Measurements from ENCODE around the gene ACACA. TPM values are rescaled to one million over a fixed set of nuclear protein-coding genes. Genes with fewer than 3 reads are reported as not detected.
A peak's percentile ranks its signal among the peaks of the same experiment; 100 is the strongest.

Gene ACACA
- total and polyA plus RNA-seq, 8 donors = 9.1 to 31.6 (median 13.1) TPM

DNA sequence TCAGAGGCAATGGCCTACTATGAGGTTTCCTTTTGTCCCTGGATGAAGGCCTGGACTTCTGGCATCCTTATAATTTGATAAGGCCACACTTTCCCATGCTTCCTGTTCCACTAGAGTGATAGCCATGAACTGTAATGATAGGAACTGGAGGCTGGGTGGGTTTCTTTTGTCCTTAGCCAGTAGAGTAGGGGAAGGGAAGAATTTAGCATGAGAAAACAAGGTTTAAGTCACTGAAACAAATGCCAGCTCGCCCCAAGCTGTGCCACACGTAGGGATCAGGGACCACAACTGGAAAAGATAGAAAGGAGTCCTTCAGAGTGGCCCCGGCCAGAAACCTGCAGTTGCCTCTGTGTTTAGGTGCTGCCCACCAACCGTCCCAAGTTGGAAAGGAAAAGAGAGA is 111.7 kb downstream of the ACACA start:
- Histone ChIP-seq H3K9me3 (no peaks in the 10 kb centered on the region), H3K27me3 (no peaks in the 10 kb centered on the region), H3K4me3 (no peak overlapping the region), H3K4me1 (peaks cover 8 to 39% (median 22%) of the 10 kb centered on the region in 3 donors), H3K36me3 (no peaks in the 10 kb centered on the region), H3K27ac (no peak overlapping the region)
- intact Hi-C loops (cut with DNase I) = no loop called here
- TF ChIP-seq, protein P1, sequence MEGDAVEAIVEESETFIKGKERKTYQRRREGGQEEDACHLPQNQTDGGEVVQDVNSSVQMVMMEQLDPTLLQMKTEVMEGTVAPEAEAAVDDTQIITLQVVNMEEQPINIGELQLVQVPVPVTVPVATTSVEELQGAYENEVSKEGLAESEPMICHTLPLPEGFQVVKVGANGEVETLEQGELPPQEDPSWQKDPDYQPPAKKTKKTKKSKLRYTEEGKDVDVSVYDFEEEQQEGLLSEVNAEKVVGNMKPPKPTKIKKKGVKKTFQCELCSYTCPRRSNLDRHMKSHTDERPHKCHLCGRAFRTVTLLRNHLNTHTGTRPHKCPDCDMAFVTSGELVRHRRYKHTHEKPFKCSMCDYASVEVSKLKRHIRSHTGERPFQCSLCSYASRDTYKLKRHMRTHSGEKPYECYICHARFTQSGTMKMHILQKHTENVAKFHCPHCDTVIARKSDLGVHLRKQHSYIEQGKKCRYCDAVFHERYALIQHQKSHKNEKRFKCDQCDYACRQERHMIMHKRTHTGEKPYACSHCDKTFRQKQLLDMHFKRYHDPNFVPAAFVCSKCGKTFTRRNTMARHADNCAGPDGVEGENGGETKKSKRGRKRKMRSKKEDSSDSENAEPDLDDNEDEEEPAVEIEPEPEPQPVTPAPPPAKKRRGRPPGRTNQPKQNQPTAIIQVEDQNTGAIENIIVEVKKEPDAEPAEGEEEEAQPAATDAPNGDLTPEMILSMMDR (IDR thresholded peaks at IDR 0.05) = no peak
- DNase-seq = no peak
- ATAC-seq = no peak
- WGBS, 2 donors = 86 to 94% methylated on average over 4 of the region's 4 CpGs
- FAIRE-seq = no peak

DNA sequence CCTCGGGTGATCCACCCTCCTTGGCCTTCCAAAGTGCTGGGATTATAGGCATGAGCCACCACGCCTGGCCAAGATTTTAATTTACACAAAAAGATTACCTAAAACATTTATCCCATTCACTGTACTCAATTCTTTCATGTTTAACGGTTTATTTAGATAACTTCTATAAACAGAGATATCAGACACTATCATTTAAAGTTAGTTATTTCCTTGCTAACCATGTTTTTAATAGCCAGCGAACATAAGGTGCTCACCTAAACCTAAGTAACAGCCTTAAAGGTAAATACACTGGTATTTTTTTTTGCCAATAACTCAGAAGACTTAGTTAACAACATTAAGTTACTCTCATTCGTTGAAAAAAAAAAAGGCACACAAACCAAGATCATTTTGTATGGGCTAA is 112.9 kb downstream of the ACACA start:
- ATAC-seq (peak in 3 of 4 donors; percentile 30 to 59 (median 36)), FAIRE-seq (no peak), DNase-seq (no peak)
- Histone ChIP-seq H3K4me3 (no peak overlapping the region), H3K4me1 (peaks cover 8 to 27% (median 19%) of the 10 kb centered on the region in 3 donors), H3K9me3 (no peaks in the 10 kb centered on the region), H3K36me3 (no peaks in the 10 kb centered on the region), H3K27ac (no peak overlapping the region), H3K27me3 (no peaks in the 10 kb centered on the region)
- intact Hi-C loops (cut with DNase I) = no loop called here
- TF ChIP-seq, protein P1 (IDR thresholded peaks at IDR 0.05) = no peak
- 35 to 36% methylated on average over 5 of the region's 5 CpGs for WGBS, 2 donors

DNA sequence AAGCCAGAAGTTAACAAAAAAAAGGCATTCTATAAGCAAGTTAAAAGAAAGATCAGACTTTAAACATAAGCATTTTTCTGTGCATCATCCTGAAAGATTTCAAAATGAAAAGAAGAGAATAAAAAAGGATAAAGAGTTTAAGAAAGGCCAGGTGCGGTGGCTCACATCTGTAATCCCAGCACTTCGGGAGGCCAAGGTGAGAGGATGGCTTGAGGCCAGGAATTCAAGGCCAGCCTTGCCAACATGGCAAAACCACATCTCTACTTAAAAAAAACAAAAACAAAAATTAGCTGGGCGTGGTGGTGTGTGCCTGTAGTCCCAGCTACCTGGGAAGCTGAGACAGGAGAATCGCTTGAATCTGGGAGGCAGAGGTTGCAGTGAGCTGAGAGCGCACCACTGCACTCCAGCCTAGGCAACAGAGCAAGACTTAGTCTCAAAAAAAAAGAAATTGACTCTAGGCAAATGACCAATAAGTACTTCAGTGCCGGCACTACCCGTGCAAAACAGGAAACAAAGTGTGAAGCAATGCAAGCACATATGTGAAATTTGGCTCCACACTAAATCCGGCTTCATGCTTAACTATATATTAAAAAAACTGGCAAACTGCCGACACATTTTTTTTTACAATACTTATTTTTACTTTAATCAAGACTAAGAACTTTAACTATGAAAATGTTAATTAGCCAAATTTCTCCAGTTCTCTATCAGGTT is 114.1 kb downstream of the ACACA start:
- ATAC-seq (peak in 3 of 4 donors; percentile 38 to 52 (median 49)), FAIRE-seq (no peak), DNase-seq (peak in 1 of 6 donors; percentile 18)
- H3K9me3 ChIP-seq = no peaks in the 10 kb centered on the region
- H3K27me3 ChIP-seq = no peaks in the 10 kb centered on the region
- H3K4me1 ChIP-seq = peaks cover 8 to 23% (median 19%) of the 10 kb centered on the region in 3 donors
- H3K36me3 ChIP-seq = no peaks in the 10 kb centered on the region
- H3K4me3 ChIP-seq = no peak overlapping the region
- TF ChIP-seq, protein P1 (IDR thresholded peaks at IDR 0.05) = no peak
- intact Hi-C loops (cut with DNase I) = no loop called here
- WGBS, 2 donors = 56 to 60% methylated on average over 9 of the region's 9 CpGs
- no peak overlapping the region for H3K27ac ChIP-seq

DNA sequence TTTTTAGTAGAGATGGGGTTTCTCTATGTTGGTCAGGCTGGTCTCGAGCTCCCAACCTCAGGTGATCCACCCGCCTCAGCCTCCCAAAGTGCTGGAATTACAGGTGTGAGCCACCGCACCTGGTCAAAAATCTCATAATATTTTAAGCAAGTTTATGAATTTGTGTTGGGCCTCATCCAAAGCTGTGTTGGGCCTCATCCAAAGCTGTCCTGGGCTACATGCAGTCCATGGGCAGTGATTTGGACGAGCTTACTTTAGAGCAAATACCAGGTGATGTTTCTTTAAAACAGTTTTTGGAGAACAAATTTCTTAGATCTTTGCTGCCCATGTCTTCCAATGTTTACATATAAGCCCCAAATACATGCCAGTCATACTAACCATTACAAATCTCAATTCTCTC is 115.3 kb downstream of the ACACA start:
- Histone ChIP-seq H3K4me1 (peaks cover 8 to 23% (median 19%) of the 10 kb centered on the region in 3 donors), H3K4me3 (no peak overlapping the region), H3K27me3 (no peaks in the 10 kb centered on the region), H3K9me3 (no peaks in the 10 kb centered on the region), H3K27ac (no peak overlapping the region), H3K36me3 (no peaks in the 10 kb centered on the region)
- ATAC-seq = no peak
- intact Hi-C loops (cut with DNase I) = no loop called here
- DNase-seq = no peak
- FAIRE-seq = no peak
- 69 to 71% methylated on average over 4 of the region's 4 CpGs for WGBS, 2 donors
- TF ChIP-seq, protein P1 (IDR thresholded peaks at IDR 0.05) = no peak

DNA sequence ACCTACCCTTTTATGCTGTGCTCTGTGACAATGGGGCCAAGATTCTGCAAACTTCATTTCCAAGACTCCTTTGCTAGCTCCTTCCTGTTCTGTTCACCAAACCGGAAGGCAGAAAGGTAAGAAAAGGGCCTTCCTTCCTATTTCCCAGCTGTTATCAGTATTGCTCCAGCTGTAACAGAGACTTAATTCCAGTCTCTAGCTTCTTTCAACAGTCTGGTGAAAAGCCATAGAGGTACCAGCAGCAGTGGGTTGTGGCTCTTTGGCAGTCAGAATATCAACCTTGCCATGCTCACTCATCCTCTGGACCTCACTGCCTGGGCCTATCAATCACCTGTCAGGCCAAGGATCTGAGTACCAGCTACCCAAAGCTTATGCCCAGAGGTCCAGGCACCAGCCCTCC is 120.2 kb downstream of the ACACA start:
- no peak for FAIRE-seq
- Histone ChIP-seq H3K4me3 (no peak overlapping the region), H3K4me1 (peaks cover 0 to 7% (median 0%) of the 10 kb centered on the region in 3 donors), H3K36me3 (no peaks in the 10 kb centered on the region), H3K9me3 (no peaks in the 10 kb centered on the region), H3K27me3 (no peaks in the 10 kb centered on the region), H3K27ac (no peak overlapping the region)
- 81 to 83% methylated on average over 1 of the region's 1 CpG for WGBS, 2 donors
- no peak for ATAC-seq
- intact Hi-C loops (cut with DNase I) = no loop called here
- TF ChIP-seq, protein P1 (IDR thresholded peaks at IDR 0.05) = no peak
- no peak for DNase-seq
